Daoy (cell line): ENCODE measurements around the gene MOV10L1. TPM values are rescaled to one million over a fixed set of nuclear protein-coding genes. Genes with fewer than 3 reads are reported as not detected.
A peak's percentile ranks its signal among the peaks of the same experiment; 100 is the strongest.
"Not testable (repeated sequence)": the region's sequence is repeated elsewhere in the genome, so short reads cannot be mapped to it uniquely, and the experiment has no call there.

Source experiments
- DNase-seq: peaks from one replicate; pipeline ENCODE4 v3.0.0-alpha.2; 2015; ENCODE audit warnings: low read depth
- total RNA-seq: library from RNA; depleted of rRNA; stranded (reverse); fragments of >200 nt; shearing (Covaris generic); gene quantifications from 2 replicates; pipeline ENCODE4 v1.2.3, GENCODE V29; 2014

The MOV10L1 gene
- total RNA-seq, 1 experiment from 2014 or later = 0.11 TPM

DNA sequence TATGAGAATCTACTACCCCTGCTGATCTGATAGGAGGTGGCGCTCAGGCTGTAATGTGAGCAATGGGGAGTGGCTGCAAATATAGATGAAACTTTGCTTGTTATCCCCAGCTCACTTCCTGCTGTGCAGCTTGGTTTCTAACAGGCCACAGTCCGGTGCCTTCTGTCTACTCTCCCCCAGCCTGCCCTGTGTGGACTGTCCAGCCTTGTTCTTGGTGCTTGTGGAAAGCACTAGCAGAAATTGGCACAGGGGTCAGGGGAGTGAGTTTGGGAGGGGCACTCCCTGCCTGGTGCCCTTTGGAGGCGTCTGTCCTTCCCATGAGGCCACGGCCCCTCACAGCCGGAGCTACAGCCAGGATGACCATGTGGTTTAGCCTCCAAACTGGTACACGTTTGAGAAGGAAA is 14.3 kb downstream of the MOV10L1 start:
- no peak for DNase-seq

DNA sequence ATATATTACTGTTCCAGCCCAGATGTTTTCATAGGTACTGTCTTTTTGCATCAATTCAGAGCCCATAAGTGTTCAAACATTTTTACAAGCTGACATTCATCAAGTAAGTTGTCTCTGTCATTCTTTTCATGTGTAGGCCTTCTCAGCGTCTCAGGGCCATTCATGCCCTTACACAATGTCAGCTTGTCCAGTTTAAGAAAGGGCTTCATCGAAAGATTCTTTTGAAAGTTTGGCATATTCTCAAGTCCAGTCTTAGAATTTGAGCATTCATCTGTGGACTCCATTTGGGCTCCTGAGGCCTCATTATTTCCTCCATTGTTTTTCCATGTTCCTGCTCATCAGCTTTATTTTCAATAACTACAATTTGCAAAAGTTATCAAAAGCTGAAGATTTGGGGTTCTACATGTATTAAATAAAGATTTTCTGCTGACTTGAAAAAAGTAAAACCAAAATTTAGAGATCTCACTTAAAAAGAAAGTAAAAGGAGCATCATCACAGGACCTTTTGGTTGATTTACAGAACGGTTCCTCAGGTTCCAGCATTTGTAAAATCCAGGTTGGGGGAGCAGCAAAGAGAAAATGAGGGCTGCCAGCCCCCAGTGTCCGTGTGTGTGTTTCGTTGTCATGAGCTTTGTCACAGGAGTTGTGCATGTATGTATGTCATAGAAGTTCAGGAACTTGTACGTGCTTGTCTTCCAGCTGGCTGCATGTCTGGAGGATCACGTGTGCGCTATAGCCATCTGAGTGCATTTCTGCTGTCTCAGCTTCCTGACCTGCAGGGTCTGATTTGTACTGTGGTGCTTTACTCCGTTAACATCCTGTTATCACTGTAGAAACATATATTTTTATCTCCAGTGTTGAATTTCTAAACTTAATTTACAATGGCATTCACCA is 15.6 kb downstream of the MOV10L1 start:
- no peak for DNase-seq

DNA sequence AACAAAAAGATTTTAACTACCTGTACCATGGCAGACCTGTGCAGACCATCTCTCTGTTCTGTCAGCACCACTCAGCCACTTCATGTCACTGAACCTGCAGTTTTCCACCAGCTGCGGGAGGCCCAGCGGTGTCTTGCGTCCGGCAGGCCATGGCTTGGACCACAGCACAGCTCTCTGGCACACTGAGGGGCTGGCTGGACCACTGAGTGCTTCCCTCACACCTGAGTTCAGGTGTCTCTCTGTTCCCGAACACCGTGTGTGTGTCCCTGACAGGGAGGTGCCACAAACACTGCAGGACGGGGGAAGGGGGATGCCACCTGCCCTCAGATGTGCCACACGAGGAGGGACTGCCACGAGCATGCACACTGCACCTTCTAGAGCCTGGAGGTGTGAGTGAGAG is 17.7 kb downstream of the MOV10L1 start:
- DNase-seq = no peak

DNA sequence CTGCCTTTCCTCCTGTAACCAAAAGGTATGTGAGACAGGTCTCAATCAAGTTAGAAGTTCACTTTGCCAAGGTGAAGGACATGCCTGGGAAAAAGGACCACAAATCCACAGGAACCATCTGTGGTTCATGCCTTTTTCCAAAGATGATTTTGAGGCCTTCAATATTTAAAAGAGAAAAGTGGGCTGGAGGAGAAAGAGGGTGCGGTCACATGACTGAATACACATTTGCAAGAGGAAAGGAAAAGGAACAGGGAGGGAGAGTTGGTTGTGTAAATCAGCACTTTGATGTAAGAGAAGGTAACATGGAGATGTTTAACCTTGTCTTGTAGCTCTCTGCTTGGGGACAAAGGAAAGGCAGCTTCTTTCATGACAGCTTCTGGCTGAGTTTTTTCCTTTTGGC is 21.2 kb downstream of the MOV10L1 start:
- DNase-seq = no peak

DNA sequence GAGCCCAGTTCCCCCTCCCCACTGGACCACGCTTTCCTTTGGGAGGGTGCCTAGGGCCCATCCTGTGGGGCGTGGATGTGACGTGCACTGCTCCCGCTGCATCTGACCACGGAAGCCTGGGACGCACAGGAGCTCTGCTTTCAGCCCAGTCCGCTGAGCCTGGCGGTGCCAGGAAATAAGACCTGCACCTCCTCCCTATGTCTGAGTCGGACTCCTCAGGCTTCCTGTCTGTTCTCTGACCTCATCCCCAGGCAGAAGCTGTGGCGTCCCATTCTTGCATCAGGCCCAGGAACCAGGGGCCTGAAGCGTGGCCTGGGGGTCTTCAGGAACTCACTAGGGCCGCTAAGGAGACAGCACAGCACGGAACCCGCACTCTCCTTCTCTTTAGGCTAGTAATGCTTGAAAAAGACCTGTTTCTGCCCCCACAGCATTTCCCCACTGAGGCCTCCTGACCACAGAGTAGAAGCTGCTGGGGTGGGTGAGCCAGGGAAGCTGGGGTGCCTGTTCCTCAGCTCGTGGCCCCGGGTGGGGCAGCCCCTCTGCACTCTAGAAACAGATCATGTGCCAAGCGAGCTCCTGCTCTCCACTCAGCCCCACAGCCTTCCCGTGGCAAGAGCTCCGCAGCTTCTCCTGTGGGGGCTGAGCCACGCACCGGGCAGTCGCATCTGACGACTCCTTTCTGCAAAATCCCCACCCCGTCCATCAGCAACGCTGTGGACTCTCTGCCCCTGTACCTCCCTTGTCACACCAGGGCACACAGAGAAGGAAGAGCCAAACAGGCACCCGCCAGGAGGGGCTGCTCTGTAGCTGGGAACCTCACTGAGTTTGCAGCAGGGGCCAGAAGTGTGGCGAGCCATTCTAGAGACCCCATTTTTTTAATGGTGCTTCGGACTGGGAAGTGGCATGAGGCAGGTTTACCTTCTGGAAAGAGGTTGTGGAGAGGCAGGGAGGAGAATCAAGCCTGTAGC is 22.6 kb downstream of the MOV10L1 start:
- DNase-seq = peak; percentile 60

DNA sequence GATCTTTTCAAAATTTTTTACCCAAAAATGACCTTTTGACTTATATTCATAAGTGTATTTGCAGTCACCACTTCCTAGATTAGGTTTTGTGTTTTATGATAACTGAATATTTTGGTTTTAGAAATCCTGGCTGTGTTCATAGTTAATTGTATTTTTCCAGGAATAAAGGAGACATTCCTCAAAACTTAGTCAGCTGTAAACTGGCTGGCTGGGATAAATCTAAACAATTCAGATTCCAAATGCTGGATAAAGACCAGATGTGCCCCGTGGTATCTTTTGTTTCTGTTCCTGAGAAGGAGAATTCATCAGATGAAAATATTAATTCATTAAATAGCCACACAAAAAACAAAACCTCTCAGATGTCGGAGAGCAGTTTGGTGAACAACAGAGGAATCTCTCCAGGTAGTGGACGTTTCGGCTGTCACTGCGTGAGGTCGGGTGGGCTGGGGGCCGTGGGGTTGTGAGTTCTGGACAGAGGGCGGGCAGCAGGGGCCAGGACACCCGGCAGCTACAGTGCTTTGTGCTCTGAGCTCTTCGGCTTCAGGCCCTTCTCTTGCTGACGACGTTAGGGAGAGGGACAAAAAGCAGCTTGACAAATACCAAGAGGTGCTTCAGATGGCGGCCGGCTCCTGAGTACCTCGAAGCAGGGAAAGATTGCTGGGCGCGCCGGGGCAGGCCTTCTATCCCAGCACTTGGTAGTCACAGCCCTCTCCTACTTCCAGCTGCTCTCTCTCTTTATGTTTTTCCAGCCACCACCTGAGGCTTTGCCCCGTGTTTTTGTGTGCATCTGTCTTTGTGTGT is 24.6 kb downstream of the MOV10L1 start:
- DNase-seq = no peak

DNA sequence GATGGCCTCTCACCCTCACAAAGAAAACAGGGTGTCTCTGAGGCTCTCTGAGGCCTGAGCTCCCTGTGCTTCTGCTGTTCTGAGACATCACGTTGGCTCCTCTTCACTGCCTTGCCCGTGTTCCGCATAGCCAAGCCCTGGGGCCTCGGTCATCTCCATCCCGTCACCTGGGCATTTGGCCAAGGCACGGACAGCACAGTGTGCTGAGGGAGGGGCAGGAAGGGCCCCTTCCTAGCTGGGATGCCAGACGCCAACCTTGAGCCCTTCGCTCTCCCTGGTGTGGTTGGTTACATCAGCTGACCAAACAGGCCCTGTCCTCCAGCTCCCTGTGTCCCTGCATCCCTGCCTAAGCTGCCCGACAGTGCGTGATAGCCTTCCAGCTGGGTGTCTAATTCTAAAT is 25.9 kb downstream of the MOV10L1 start:
- no peak for DNase-seq

DNA sequence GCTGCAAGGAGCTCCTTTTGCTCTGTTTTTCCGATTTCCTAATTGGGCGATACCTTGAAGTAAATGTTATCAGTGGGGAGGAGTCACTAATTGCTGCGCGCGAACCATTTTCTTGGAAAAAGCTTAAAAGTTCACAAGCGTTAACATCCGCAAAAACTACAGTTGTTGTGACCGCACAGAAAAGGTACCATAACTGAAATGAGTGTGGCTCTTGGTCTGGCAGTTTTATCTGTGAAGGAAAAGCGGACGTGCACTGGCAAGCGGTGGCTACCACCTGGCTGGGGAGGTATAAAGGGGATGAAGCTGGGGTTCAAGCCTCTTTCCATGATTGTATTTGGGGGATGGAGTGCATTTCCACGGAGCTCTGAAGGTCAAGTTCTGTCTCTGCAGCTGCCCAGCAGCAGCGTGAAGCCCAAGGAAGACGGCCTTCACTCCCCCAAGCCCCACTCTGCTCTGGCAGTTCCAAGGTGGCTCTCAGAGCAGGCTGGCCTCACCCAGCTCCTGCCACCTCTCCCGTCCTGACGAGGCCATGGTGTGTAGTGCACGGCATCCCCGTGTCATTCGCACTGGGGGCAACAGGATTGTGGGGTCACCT is 27.5 kb downstream of the MOV10L1 start:
- DNase-seq = no peak

DNA sequence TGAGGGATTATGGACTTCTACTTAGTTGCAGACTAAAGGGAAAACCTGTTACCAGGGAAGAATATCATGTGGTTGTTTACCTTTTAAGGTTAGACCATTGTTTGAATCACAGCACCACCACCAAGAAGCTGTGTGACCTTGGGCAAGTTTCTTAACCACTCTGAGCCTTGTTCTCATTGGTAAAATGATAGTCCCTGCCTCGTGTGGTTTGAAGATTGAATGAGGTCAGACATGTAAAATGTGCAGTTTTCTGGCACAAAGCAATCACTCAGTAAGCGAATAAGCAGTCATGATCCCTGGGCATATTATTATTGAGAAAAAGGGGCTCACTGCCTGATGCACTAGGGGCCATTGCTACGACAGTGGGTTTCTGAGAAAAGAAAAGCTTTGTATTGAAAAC is 28.3 kb downstream of the MOV10L1 start:
- DNase-seq = no peak

DNA sequence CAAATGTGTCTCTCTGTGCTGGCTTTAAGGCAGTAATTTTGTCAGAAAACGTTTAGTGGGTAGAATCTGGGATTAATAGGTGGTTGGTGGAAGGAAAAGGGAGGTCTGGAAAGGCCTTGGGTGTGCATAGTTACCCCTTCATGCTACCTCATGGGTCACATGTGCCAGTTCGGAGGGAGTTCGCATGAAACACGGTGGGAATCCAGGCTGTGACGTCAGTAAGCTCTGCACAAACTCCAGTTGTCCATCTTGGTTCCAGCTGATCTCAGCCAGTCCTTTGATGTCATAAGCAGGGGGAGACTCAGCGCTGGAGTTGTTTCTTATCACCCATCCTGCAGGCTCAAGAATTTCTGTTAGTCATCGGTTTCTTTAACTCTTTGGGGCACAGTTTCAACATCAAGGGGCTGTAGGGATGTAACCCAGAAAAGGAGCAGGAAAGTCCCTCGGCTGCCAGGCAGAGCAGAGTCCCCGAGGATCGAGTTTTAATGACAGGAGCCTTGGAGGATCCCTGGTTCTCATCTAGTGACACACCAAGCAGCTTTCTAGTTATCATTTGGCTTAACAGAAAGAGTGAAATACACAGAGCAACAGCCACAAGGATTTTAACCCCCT is 28.9 kb downstream of the MOV10L1 start:
- peak; percentile 56 for DNase-seq

DNA sequence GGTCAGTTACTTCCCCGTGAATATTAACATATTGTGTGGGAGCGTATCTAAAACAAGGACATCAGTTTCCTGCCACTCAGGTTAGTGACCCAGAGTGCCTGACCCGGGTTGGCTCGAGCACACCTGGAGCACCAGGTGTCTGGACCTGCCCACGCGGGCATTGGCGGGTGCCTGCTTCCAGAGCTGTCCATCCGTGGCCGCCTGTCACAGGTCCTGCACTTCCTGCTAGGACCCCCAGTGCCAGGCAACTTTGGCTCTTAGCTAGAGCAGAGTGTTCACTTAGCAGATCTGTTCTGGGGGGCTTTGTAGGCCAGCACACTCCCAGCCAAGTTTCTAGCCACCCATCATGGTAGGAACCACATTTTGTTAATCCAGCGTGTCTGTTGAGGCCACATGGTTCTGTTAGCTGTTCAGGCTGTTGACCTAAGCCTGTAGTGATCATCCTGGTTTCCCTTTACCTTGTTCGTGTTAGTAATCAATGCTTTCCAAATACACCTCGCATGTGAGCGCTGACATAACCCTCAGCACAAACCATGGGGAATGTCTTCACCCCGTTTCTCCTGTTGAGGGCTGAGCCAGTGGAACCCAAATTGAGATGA is 29.5 kb downstream of the MOV10L1 start:
- DNase-seq = no peak

DNA sequence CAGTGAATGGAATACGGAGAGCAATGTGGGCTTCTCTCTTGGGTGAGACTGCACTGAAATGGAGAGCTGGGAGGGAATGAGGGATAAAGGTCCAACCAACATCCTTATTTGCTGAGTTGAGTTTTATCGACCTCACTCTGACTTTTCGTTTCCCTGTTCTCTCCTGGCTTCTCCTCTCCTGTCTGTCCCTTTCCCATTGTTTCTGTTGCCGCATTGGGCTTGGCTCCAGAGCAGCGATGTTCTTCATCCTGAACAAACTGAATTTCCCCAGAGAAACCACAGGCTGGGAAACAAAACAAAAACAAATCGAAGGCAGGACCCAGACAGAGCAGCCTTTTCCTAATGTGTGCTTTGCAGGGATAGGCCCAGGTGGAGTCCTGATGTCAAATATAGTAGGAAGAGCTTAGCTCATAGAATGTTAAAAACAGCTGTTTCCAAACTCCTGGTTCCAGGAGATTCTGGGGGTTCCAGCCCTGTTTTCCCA is 30.0 kb downstream of the MOV10L1 start:
- no peak for DNase-seq

DNA sequence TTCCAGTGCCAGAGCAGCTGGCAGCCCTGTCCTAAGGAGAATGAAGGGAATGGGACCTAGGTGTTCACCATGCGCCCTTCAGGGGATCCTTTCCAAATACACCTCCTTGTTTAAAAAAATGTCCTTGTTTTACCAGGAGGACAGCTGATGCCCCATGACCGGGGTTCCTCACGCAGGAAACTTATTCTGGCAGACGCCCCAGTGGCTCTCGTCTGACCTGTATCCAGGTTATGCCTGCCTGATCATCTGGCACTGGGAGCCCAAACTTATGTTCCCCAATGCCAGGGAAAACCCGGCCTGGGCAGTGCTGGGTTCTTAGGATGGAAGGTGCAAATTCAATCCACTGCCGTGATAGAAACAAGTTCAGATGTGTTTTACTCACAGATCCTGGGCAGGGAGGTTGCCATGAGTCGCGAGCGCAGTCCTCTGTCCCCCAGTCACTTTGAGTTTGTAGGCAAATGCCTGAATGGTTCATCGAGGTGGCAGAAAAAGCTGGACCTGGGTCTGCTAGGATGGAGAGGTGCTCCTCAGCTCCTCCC is 31.5 kb downstream of the MOV10L1 start:
- no peak for DNase-seq

DNA sequence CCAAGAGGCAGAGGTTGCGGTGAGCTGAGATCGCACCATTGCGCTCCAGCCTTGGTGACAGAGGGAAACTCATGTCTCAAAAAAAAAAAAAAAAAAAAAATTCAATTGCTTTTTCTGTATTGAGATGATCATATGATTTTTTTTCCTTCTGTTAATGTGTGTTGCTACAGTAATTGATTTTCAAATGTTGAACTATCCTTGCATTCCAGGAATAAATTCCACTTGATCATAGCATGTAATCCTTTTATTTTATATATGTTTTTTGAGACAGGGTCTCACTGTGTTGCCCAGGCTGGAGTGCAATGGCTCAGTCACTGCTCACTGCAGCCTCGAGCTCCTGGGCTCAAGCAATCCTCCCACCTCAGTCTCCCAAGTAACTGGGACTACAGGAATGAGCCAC is 33.3 kb downstream of the MOV10L1 start:
- no peak for DNase-seq

DNA sequence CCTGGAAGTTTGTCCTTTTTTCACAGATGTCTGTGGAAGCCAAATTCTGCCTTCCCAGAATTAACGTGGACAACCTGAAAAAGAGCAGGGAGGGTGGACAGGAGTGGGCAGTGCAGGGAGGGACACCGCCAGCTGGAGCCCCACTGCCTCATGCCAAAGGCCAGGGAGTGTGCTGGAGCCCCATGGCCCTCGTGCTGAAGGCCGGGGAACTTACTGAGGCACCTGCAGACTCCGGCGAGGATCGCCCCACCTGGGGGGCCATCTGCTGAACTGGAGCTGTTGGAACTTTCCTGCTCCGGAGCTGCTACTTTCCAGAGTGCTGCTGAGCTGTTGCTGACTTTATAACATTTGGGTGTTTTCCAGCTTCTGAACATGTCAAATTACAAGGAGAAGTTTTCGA is 35.2 kb downstream of the MOV10L1 start:
- DNase-seq = no peak

DNA sequence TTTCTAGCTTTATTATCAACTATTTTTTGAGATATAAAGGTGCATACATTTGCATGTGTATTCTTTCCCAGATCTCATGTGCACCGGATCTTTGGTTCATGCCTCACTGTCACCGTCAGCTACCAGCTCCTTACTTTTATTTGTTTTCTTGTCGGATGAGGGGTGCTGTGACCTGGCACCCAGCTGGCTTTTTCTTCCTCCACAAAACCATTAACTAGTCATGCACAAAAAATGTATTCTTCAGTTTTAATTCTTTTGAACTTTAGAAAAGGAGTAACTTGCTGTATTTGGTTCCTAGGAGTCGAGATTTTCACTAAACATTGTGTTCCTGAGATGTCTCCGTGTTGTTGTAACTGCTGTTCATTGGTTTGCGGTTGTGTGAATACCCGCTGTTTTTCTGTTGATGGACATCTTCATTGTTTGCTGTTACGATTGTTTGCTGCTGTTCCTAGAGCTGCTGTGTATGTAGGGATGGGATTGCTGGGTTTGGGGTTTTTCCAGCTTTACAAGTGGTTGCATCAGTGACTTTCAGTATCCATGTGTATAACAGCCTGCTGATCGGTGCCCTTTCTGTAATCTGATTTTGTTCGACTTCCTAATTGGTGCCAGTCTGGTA is 39.4 kb downstream of the MOV10L1 start:
- DNase-seq = no peak

DNA sequence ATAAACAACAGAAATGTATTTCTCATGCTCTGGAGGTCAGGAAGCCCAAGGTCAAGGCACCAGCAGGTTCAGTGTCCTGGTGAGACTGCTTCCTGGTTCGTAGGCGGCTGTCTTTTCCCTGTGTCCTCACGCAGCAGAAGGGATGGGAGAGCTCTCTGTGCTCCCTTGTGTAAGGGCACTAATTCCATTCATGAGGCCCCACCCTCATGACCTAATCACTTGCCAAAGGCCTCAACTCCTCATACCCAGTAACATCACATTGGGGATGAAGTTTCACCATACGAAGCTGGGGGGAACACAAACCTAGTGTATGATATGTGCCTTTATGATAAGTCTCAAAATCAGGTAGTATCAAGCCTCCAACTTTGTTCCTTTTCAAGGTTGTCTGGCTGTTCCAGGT is 42.1 kb downstream of the MOV10L1 start:
- DNase-seq = no peak

DNA sequence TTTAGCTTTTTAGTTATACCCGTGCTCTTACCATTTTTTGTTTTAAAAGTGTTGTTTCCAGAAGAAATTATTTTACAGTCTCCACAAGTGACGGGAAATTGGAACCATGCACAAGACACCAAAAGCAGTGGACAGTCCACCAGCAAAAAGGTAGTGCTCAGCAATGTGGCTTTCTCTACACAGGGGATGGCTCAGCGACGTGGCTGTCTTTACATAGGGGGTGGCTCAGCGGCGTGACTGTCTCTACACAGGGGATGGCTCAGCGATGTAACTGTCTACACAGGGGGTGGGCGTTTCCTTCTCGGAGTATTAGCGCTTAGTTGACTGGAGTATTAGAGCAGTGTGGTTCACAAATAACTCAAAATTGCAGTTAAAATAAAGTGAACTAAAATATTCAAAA is 44.7 kb downstream of the MOV10L1 start:
- DNase-seq = no peak

DNA sequence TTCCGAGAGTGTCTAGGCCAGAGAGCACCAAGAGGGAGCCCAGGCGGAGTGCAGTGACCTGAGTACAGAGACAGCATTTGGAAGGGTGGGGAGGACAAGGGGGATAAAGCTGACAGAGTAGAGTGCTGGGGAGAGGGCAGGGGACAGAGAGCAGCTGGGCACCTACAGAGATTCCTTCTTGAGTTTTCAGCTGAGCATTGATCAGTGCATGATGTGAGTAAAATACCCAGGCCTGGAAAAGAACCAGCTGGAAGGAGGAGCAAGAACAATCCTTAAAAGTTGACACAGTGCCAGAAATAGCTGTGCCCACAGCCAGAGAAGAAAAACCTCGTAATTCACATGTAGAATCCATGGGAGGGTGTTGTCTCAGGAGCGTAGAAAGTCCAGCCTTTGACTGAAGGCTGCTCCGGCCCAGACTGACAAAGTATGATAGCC is 46.8 kb downstream of the MOV10L1 start:
- no peak for DNase-seq

DNA sequence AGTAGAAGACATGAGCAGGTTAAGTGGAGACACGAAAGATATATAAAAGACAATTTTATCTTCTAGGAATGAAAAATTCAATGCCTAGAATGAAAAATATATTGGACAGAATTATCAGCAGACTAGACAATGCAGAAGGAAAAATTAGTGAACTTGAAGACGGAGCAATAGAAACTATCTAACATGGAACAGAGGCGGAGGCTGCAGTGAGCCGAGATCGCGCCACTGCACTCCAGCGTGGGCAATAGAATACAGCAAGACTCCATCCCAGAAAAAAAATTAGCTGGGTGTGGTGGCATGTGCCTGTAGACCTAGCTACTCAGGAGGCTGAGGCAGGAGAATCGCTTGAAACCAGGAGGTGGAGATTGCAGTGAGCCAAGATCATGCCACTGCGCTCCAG is 47.5 kb downstream of the MOV10L1 start:
- DNase-seq = not testable (repeated sequence)
